CD4-positive, alpha-beta T cell treated with Interferon alpha-2 for 1 hour (primary cell): ENCODE results near the gene PGP.
A peak's percentile ranks its signal among the peaks of the same experiment; 100 is the strongest.

Experiments
- DNase-seq, 2 donors: peaks; one replicate each; pipeline ENCODE4 v3.0.0-alpha.2; 2020 to 2022

The PGP gene

GRCh38 chr16:2179576-2179975, 35.1 kb downstream of the PGP start:
- DNase-seq = no peak

DNA sequence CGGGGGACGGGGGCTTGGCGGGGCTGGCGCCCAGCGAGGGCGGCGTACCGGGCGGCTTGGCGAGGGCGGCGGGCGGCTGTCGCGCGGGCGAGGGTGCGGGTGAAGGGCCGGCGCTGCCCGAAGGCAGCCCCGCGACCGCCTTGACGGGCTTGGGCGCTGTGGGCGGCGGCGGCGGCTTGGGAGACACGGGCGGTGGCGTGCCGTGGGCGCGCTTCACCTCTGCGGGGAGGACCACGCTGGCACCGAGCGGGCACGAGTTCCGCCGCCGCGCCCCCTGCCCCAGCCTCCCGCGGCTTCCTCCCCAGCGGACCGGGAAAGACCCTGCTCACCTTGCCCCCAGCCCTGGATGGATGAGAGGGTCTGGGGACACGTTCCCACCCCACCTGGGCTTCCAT, 35.5 kb downstream of the PGP start:
- DNase-seq = no peak

GRCh38 chr16:2178321-2179106, 36.1 kb downstream of the PGP start:
- peak; percentile 15 to 51 for DNase-seq

DNA sequence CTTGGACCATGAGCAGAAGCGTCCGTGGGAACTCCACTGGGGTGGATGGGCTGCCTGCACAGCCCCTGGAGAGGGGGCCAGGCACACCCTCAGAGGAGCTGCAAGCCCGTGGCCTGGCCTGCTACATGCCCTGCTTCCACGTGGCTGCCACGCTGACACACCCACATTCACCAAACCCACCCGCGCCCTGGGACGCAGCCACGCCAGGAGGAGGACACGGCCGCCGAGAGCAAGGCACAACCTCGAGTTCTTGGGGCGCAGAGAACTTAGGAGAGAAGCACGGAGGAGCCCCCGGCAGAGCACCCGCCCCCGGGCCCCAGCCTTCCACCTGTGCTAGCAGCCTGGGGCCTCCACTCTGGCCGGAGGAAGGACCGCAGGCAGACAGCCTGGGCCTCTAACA, 37.1 kb downstream of the PGP start:
- DNase-seq = no peak

DNA sequence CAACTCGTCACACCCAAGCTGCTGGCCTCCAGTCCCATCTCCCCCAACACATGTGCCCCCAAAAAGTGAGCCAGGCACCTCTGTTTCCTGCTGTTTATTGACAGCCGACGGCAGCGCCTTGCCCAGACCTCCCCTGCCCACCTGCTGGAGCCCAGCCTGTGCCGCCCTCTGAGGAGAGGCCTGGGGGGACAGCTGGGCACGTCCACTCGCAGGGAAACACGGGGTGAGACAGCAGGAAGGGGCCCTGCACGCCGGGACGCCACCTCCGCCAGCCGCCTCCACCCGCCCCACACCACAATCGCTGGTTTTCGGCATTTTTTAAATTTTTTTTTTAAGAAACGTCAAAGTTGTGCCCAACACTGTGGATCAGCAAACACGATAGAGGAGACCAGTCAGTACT, 37.5 kb downstream of the PGP start:
- DNase-seq = no peak

DNA sequence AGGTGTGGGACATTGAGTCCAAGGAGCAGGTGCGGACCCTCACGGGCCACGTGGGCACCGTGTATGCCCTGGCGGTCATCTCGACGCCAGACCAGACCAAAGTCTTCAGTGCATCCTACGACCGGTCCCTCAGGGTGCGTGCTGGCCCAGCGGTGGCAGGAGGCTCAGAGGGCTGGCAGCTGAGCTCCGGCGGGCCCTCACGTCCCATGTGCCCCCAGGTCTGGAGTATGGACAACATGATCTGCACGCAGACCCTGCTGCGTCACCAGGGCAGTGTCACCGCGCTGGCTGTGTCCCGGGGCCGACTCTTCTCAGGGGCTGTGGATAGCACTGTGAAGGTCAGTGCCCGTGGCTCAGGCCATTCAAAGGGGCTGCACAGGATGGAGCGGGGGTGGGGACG, 38.6 kb downstream of the PGP start:
- no peak for DNase-seq

DNA sequence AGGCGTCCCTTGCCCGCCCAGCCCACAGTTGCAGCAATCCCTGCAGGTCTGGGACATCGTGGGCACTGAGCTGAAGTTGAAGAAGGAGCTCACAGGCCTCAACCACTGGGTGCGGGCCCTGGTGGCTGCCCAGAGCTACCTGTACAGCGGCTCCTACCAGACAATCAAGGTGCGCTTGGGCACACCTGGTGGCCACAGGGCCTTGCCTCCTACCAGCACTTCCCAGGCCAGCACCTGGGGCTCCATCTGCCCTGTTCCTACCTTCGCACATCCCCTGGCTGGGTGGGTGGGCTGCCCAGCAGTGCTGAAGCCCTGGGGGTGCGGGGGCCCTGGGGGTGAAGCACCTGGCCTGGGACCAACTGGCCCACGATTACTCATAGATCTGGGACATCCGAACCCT, 39.2 kb downstream of the PGP start:
- DNase-seq = no peak

DNA sequence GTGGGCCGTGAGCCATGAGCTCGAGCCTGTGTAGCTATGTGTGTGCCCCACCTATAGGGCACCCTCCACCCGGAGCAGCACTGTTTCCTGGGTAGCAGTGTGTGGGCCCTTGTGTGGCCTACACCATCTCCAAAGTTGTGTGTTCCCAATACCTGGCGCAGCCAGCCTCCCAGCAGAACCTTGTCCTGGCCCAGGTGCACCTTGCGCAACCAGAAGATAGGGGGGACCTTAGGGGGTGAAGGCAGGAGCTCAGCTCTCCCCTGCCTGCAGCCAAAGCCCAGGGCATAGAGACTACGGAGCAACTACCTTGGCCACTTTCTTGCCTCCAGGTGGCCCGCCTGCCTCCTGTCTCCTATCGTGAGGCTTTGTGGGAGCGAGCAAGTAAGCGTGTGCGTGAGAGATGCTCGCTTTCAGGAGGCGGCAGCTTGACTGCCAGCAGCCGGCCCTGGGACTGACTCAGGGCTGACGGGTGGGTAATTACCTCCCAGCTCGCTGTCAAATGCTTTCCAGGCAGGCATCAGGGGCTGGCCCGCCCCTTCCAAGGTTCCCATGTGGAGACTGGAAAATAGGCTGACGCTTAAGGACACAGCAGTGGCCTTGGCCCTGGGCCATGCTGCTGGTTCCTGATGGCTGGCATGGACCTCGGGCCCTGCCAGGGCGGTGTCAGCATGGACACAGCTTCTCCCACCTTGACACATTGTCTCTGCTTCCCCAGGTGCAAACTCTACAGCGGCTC, 40.1 kb downstream of the PGP start:
- DNase-seq = no peak

- no peak for DNase-seq
Measured at GRCh38 chr16:2173916-2174315, 40.7 kb downstream of the PGP start.

DNA sequence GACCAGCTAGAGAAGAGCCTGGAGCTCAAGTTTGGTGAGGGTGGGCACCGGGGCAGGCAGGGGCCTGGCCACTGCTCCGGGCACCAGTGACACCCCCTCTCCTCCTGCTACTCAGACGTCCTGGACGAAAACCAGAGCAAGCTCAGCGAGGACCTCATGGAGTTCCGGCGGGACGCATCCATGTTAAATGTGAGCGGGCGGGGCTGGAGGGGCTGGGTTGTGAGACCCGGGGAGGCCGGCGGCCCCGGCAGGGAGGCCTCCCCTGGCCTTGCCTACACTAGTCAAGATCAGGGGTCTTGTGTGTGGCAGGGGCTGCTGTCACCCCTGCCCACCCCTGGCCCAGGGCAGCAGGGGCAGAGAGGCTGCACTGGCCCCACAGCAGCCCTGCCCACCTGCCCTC, 41.3 kb downstream of the PGP start:
- DNase-seq = no peak

DNA sequence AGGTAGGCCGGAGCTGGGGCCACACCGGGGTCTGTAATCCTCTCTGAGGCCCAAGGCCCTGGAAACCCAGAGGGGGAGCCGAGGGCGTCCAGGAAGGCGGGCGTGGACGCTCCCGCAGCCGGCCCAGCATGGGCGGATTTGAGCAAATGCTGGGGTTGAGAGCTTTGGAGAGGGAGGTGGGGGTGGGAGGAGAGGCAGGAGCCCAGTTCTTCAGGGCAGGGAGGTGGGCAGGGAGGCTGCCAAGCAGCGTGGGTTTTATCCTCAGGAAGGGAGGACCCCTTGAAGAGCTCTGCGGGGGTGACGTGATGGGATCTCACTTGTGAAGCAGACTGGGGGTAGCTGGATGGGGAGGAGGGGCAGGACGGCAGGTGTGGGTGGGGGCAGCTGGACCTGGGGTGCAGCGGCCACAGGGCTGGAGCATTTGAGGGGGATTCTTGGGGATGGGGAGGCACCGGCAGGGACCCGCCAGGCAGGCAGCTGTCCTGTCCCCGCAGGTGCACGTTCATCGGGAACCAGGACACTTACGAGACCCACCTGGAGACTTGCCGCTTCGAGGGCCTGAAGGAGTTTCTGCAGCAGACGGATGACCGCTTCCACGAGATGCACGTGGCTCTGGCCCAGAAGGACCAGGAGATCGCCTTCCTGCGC, 41.8 kb downstream of the PGP start:
- DNase-seq = no peak

DNA sequence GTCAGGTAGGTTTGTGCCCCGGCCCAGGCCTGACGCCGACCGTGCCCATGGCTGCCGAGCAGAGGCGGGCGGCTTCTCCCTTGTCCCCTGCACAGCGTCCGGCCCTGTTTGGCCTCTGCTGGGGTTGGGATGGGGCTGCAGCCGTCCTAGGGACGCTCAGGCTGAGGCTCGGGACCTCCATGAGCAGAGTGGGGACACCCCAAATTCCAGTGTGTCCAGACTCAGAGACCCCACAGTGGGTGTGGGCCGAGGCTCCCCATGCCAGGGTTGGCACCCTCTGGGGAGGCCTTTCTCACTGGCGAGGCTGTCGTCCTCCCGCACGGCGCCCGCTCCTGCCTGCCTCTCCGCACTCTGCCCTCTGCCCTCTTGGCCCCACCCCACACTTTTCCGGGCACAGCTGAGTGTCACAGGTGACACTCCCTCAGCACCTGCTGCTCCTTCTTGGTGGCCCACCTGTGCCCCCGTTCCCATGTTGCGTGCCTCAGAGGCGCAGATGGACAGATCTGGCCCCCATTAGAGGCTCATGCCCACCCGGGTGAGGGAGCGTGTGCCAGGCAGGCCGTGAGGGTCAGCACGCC, 43.0 kb downstream of the PGP start:
- no peak for DNase-seq

DNA sequence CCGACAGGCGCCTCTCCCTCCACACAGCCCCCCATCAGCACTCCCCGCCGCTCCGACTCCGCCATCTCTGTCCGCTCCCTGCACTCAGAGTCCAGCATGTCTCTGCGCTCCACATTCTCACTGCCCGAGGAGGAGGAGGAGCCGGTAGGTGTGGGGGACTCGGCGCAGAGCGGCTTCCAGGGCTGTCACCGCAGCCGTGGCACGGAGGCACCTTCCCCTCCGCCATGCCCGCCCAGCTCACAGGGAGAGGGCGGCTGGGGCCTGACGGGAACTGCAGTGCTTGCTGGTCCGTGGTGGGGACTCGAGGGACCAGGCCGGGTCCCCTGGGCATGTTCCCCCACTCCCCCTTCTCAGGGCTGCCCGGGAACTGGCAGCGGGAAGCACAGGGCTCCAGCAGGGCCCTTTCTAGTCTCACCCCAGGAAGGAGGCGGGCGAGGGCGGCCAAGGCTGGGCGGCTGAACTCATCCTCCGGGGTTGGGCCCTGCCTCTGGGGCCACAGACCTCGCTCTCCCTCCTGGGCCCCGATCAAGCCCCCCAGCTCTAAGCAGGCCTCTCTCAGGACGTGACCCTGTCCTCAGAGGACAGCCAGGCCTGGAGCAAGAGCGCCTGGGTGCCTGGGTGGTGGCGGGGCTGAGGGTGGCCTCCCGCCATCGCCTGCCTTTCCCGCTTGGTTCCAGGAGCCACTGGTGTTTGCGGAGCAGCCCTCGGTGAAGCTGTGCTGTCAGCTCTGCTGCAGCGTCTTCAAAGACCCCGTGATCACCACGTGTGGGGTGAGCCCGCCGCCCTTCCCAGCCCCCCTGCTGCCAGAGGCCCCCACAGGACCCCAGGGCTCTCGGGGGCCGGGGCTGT, 43.8 kb downstream of the PGP start:
- no peak for DNase-seq

- no peak for DNase-seq
Measured at GRCh38 chr16:2170080-2170479, 44.6 kb downstream of the PGP start.

DNA sequence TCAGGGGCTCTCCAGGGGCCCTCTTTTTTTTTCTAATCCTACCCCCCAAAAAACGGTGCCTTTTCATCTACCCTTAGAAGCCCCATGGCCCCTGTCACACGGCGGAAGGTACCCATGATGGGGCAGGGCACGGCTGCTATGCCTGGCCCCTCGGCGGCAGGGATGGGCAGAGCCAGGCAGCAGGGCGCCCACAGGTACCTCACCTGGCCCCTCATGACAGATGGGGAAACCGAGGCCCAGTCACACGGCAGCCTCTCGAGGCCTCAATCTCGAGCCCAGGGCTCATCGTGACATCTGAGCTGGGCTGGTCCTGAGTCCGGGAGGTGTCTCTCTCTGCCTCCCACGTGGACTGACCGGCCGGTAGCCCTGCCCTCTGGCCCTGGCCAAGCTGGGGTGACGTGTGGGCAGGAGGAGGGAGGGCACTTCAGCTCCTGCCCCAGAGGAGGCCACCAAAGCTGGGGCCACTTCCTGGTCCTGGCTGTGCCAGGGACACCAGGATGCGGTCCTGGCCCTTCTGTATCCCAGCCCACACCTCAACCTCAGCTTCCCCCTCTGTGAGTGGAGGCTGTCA, 47.5 kb downstream of the PGP start:
- no peak for DNase-seq

DNA sequence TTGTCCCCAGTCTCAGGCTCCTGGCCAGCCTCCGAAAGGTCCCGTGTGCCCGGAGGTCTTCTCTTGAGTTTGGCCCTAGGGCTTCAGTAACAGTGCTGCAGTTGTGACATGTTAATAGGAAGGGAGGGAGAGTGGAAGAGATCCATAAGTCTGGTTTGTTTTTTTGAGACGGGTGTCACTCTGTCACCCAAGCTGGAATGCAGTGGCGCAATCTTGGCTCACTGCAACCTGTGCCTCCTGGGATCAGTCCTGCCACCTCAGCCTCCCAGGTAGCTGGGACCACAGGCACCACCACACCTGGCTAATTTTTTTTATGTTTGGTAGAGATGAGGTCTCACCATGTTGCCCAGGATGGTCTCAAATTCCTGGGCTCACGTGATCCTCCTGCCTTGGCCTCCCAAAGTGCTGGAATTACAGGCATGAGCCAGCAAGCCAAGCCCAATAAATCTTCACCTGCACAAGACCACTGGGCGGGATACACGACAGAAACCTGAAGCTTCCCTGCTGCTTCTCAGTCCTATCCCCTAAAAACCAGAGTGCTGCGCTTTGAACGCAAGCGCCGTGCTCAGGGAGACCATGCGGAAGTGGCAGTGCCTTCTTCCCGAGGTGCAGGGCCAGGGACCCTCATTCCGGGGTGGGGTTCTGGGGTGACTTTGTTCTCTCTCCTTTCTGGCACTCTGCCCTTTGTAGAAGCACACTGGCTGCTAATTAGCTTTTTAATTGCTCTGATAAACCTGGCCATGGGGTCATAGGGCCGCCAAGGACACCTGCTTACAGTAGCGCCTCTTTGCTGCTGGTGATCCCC, 48.2 kb downstream of the PGP start:
- no peak for DNase-seq

- DNase-seq = no peak
Measured at GRCh38 chr16:2165861-2166260, 48.8 kb downstream of the PGP start.

GRCh38 chr16:2163211-2163881, 51.3 kb downstream of the PGP start:
- peak in 1 of 2 donors; percentile 20 for DNase-seq

- DNase-seq = no peak
Measured at GRCh38 chr16:2162676-2163118, 51.9 kb downstream of the PGP start.

GRCh38 chr16:2161911-2162310, 52.7 kb downstream of the PGP start:
- no peak for DNase-seq
